GM20000 (cell line): ENCODE measurements around the gene TWIST2.

Experiments
- DNase-seq: peaks from one replicate; pipeline ENCODE4 v3.0.0; 2012; ENCODE audit warnings: low spot score
- CTCF ChIP-seq: IDR thresholded peaks from 2 replicates; pipeline ENCODE4 v1.5.1; 2012; ENCODE audit warnings: mild to moderate bottlenecking, control low read depth; ENCODE audit errors: extremely low read depth, missing control alignments

The TWIST2 gene

GRCh38 chr2:238891457-238892203, 43.7 kb downstream of the TWIST2 start:
- TF ChIP-seq CTCF: no peak
- no peak for DNase-seq

- TF ChIP-seq CTCF: no peak
- no peak for DNase-seq
Measured at GRCh38 chr2:238892204-238892500, 44.3 kb downstream of the TWIST2 start.

GRCh38 chr2:238892796-238893195, 44.9 kb downstream of the TWIST2 start:
- no peak for TF ChIP-seq CTCF
- no peak for DNase-seq

- DNase-seq: no peak
- no peak for TF ChIP-seq CTCF
Measured at GRCh38 chr2:238893349-238894000, 45.6 kb downstream of the TWIST2 start.

GRCh38 chr2:238894226-238894949, 46.5 kb downstream of the TWIST2 start:
- no peak for DNase-seq
- no peak for TF ChIP-seq CTCF

- DNase-seq: no peak
- no peak for TF ChIP-seq CTCF
Measured at GRCh38 chr2:238894950-238895298, 47.0 kb downstream of the TWIST2 start.

- no peak for TF ChIP-seq CTCF
- DNase-seq: no peak
Measured at GRCh38 chr2:238895361-238895882, 47.5 kb downstream of the TWIST2 start.
